GM18526 (cell line): ENCODE data around the gene SCAPER.

Source experiments
- POLR2A ChIP-seq: IDR thresholded peaks from 3 replicates; pipeline ENCODE4 v1.6.1; 2011; ENCODE audit not compliant: insufficient read length; ENCODE audit errors: extremely low read depth

SCAPER gene

GRCh38 chr15:76815421-76815820 is 89.7 kb downstream of the SCAPER start:
- TF ChIP-seq POLR2A: no peak

- no peak for TF ChIP-seq POLR2A
Observed at GRCh38 chr15:76812381-76812780, 92.8 kb downstream of the SCAPER start.

- TF ChIP-seq POLR2A: no peak
Observed at GRCh38 chr15:76809412-76810103, 95.6 kb downstream of the SCAPER start.

- TF ChIP-seq POLR2A: no peak
Observed at GRCh38 chr15:76803049-76803571, 102.0 kb downstream of the SCAPER start.

GRCh38 chr15:76802411-76802810 is 102.7 kb downstream of the SCAPER start:
- no peak for TF ChIP-seq POLR2A

- TF ChIP-seq POLR2A: no peak
Observed at GRCh38 chr15:76799760-76800159, 105.4 kb downstream of the SCAPER start.

GRCh38 chr15:76795217-76795616 is 109.9 kb downstream of the SCAPER start:
- no peak for TF ChIP-seq POLR2A

- no peak for TF ChIP-seq POLR2A
Observed at GRCh38 chr15:76793162-76793561, 112.0 kb downstream of the SCAPER start.

GRCh38 chr15:76791511-76791910 is 113.6 kb downstream of the SCAPER start:
- TF ChIP-seq POLR2A: no peak

- no peak for TF ChIP-seq POLR2A
Observed at GRCh38 chr15:76787273-76787672, 117.9 kb downstream of the SCAPER start.

- no peak for TF ChIP-seq POLR2A
Observed at GRCh38 chr15:76776969-76777368, 128.2 kb downstream of the SCAPER start.

GRCh38 chr15:76776480-76776879 is 128.7 kb downstream of the SCAPER start:
- TF ChIP-seq POLR2A: no peak

GRCh38 chr15:76773234-76773633 is 131.9 kb downstream of the SCAPER start:
- no peak for TF ChIP-seq POLR2A

- no peak for TF ChIP-seq POLR2A
Observed at GRCh38 chr15:76772776-76773175, 132.4 kb downstream of the SCAPER start.

- no peak for TF ChIP-seq POLR2A
Observed at GRCh38 chr15:76764004-76764403, 141.1 kb downstream of the SCAPER start.

- TF ChIP-seq POLR2A: no peak
Observed at GRCh38 chr15:76763554-76763953, 141.6 kb downstream of the SCAPER start.

- TF ChIP-seq POLR2A: no peak
Observed at GRCh38 chr15:76756381-76756780, 148.8 kb downstream of the SCAPER start.
